ENCODE data around the gene MTM1. TPM values are rescaled to one million over a fixed set of nuclear protein-coding genes. Genes with fewer than 3 reads are reported as not detected.

The MTM1 gene
- total and polyA plus RNA-seq, 2 experiments from 2014 or later: 8.7 to 15.4 TPM

GRCh38 chrX:150616179-150616862 is 47.9 kb downstream of the MTM1 start:
- 72% methylated on average over 7 of the region's 7 CpGs for WGBS (ENCODE audit: low lambda C conversion rate, missing lambda C conversion rate)

GRCh38 chrX:150616863-150617198 is 48.4 kb downstream of the MTM1 start:
- Histone ChIP-seq H3K79me2 (no peaks in the 10 kb centered on the region), H3K36me3 (replicated peaks; ENCODE audit: insufficient read depth, low read depth) (no peaks in the 10 kb centered on the region), H3K4me2 (no peak overlapping the region), H3K27me3 (no peaks in the 10 kb centered on the region), H2AFZ (no peak overlapping the region), H3K27ac (no peak overlapping the region), H3K9me3 (ENCODE audit: low read depth) (no peaks in the 10 kb centered on the region), H4K20me1 (ENCODE audit: insufficient read depth, poor library complexity, severe bottlenecking) (no peaks in the 10 kb centered on the region), H3K9me2 (replicated peaks; ENCODE audit: insufficient read depth) (no peaks in the 10 kb centered on the region), H3K4me1 (ENCODE audit: insufficient read depth) (no peaks in the 10 kb centered on the region), H3K4me3 (no peak overlapping the region)
- no peak for DNase-seq (ENCODE audit: low spot score)
- TF ChIP-seq EZH2 (IDR thresholded peaks at IDR 0.05; ENCODE audit: borderline replicate concordance): no peak
- no peak for TF ChIP-seq CTCF (IDR thresholded peaks at IDR 0.05; ENCODE audit: poor library complexity)
- TF ChIP-seq EZH2phosphoT487 (IDR thresholded peaks at IDR 0.05; ENCODE audit: low read depth, severe bottlenecking, unreplicated experiment): no peak
- WGBS (ENCODE audit: low lambda C conversion rate, missing lambda C conversion rate): 77% methylated on average over 2 of the region's 2 CpGs

More at GRCh38 chrX:150616179-150616862, 47.9 kb downstream of the MTM1 start:
- Histone ChIP-seq H3K9me2 (replicated peaks; ENCODE audit: insufficient read depth) (no peaks in the 10 kb centered on the region), H4K20me1 (ENCODE audit: insufficient read depth, poor library complexity, severe bottlenecking) (no peaks in the 10 kb centered on the region), H3K36me3 (replicated peaks; ENCODE audit: insufficient read depth, low read depth) (no peaks in the 10 kb centered on the region), H3K27ac (no peak overlapping the region), H3K79me2 (no peaks in the 10 kb centered on the region), H3K4me1 (ENCODE audit: insufficient read depth) (no peaks in the 10 kb centered on the region), H3K4me3 (no peak overlapping the region), H3K27me3 (no peaks in the 10 kb centered on the region), H3K9me3 (ENCODE audit: low read depth) (no peaks in the 10 kb centered on the region), H2AFZ (no peak overlapping the region), H3K4me2 (no peak overlapping the region)
- no peak for DNase-seq (ENCODE audit: low spot score)
- TF ChIP-seq CTCF (IDR thresholded peaks at IDR 0.05; ENCODE audit: poor library complexity): no peak
- no peak for TF ChIP-seq EZH2phosphoT487 (IDR thresholded peaks at IDR 0.05; ENCODE audit: low read depth, severe bottlenecking, unreplicated experiment)
- no peak for TF ChIP-seq EZH2 (IDR thresholded peaks at IDR 0.05; ENCODE audit: borderline replicate concordance)

DNA sequence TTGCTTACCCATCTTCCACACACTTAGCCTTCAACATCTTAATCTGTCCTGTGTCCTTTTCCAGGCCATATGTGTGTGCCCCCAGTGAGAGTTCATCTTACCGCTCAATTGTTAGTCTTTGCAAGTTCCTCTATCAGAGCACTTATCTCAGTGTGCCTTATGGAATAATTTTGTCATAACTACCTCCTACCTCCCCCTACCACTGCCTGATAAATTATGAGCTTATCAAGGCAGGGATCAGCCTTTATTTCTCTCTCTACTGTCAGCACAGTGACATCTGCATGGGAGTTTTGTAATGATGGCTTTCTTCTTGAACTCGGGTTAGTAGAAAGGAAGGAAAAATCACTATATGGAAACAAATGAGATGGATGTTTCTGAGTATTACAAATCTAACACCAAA is 53.2 kb downstream of the MTM1 start:
- no peak for TF ChIP-seq EZH2 (IDR thresholded peaks at IDR 0.05; ENCODE audit: borderline replicate concordance)
- no peak for TF ChIP-seq EZH2phosphoT487 (IDR thresholded peaks at IDR 0.05; ENCODE audit: low read depth, severe bottlenecking, unreplicated experiment)
- no peak for TF ChIP-seq CTCF (IDR thresholded peaks at IDR 0.05; ENCODE audit: poor library complexity)

More for the DNA sequence above, 53.2 kb downstream of the MTM1 start:
- Histone ChIP-seq H3K79me2 (no peaks in the 10 kb centered on the region), H3K9me2 (replicated peaks; ENCODE audit: insufficient read depth) (no peaks in the 10 kb centered on the region), H3K4me3 (no peak overlapping the region), H3K9me3 (ENCODE audit: low read depth) (no peaks in the 10 kb centered on the region), H3K27me3 (no peaks in the 10 kb centered on the region), H3K36me3 (replicated peaks; ENCODE audit: insufficient read depth, low read depth) (no peaks in the 10 kb centered on the region), H4K20me1 (ENCODE audit: insufficient read depth, poor library complexity, severe bottlenecking) (no peaks in the 10 kb centered on the region), H2AFZ (no peak overlapping the region), H3K4me1 (ENCODE audit: insufficient read depth) (no peaks in the 10 kb centered on the region), H3K4me2 (no peak overlapping the region), H3K27ac (no peak overlapping the region)
- 76% methylated on average over 2 of the region's 2 CpGs for WGBS (ENCODE audit: low lambda C conversion rate, missing lambda C conversion rate)
- no peak for DNase-seq (ENCODE audit: low spot score)

Measured in hepatocyte (in vitro differentiated cells).